ENCODE results near the gene LRSAM1.

DNA sequence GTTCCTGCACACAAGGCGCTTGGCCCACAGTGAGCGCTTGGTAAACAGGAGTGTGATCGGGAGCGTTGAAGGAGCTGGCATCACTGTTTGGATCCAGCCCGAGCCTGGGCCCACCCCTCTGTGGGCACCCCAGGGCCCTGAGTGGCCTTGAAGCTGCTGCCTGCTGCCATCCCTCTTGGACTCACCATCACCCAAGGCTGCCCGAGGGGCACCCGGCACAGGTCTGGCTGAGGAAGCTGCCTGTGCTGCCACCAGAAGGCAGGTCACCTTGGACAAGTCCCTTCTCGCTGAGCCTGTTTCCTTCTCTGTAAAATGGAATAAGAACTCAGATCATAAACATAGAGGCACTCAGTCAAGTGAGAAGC is 53.6 kb downstream of the LRSAM1 start:
- no peak for TF ChIP-seq POLR2A (IDR thresholded peaks at IDR 0.05)
- TF ChIP-seq CTCF (IDR thresholded peaks at IDR 0.05): no peak

Measured in adrenal gland (tissue), 5 donors.